HG02798 (cell line): ENCODE data around the gene ALG9.

Experiments used
- ATAC-seq: cut with Tn5 transposase; IDR thresholded peaks from one replicate; pipeline ENCODE4 v1.9.1; 2021; ENCODE audit warnings: mild to moderate bottlenecking; ENCODE audit not compliant: unreplicated experiment, poor library complexity

ALG9 gene

GRCh38 chr11:111737444-111738210 is 133.8 kb downstream of the ALG9 start:
- ATAC-seq, result no peak

GRCh38 chr11:111736621-111737443 is 134.5 kb downstream of the ALG9 start:
- ATAC-seq, result no peak
